ENCODE results near the gene SCART1.

SCART1 gene

DNA sequence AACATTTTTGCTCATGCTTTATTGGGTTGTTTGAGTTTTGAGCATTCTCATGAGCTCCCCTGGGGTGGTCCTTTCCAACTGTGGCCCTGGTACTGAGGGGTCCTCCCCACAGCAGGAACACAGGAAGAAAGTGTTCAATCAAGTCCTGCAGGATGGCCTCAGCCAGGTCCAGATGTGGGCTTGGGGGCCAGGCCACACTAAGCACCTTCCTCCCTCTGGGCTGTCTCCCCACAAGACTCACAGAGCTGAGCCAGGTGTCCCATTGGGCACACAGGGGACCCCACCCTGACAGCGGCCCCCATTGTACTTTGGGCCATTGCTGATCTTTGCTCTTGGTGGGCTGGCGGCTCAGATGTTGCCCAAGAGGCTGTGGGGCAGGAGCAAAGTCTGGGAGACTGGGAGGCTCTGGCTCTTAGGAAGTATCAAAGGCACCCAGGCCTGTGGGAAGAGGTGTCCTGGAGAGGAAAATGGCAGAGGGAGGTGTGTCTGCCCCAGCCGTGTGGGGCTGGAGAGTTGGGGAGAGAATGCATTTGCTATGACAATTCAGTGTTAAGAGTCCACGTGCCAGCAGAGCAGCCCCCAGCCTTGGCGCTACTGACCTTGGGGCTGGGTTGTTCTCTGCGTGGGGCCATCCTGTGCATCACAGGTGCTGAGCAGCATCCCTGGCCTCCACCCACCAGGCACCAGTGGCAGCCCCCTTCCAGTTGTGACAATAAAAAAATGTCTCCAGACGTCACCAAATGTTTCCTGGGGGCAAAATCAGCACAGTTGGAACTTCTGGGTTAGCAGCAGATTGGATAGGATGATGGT lies 17.8 kb downstream of the SCART1 start:
- Histone ChIP-seq H3K4ac (ENCODE audit: low read depth, low read length) (no peak overlapping the region), H3K4me3 (ENCODE audit: low read length) (no peak overlapping the region), H2BK120ac (ENCODE audit: low read depth, low read length) (no peak overlapping the region), H3K56ac (ENCODE audit: low read length) (no peak overlapping the region), H3K18ac (ENCODE audit: low read length) (no peak overlapping the region), H3K79me2 (ENCODE audit: control insufficient read depth, insufficient read depth, low read length) (no peaks in the 10 kb centered on the region), H3K4me1 (ENCODE audit: control insufficient read depth, low read depth, low read length) (no peaks in the 10 kb centered on the region), H3K36me3 (ENCODE audit: control insufficient read depth, insufficient read depth, low read length) (no peaks in the 10 kb centered on the region), H2BK5ac (ENCODE audit: low read length) (no peak overlapping the region), H3K79me1 (ENCODE audit: low read length) (no peaks in the 10 kb centered on the region), H3K4me2 (ENCODE audit: low read length) (no peak overlapping the region), H3K23ac (ENCODE audit: low read length) (no peak overlapping the region), H4K8ac (ENCODE audit: low read depth, low read length) (no peak overlapping the region), H2BK15ac (replicated peaks; ENCODE audit: low read depth) (no peak overlapping the region), H2AK5ac (ENCODE audit: low read length) (no peak overlapping the region), H3K27me3 (ENCODE audit: insufficient read depth, low read length, poor library complexity) (no peaks in the 10 kb centered on the region), H3K27ac (ENCODE audit: low read depth, low read length) (no peak overlapping the region), H4K5ac (ENCODE audit: low read length) (no peak overlapping the region), H3K9ac (ENCODE audit: low read length) (no peak overlapping the region)
- no peak for DNase-seq
- WGBS (ENCODE audit: extremely low coverage, insufficient coverage, low lambda C conversion rate): no CpG with 5 or more reads among the region's 7 CpGs

DNA sequence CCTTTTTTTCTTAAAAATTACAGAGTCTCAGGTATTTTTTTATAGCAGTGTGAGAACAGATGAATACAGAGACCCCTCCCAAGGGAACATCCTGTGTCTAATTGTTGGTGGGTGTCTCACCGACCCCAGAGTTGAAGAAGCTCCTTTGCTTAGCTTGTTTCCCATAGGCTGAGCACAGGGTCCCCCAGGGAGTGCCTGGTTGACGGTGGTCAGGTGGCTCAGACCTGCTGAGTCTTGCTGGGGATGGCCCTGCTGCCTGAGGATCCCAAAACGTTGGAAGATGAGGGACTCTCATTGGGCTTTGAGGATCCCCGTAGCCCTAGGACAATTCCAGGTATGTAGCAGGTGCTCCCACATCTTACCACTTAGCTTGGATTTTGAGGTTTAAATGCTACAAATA lies 19.5 kb downstream of the SCART1 start:
- no peaks in the 10 kb centered on the region for H3K4me1 ChIP-seq (ENCODE audit: control insufficient read depth, low read depth, low read length)
- no peak overlapping the region for H3K4me3 ChIP-seq (ENCODE audit: low read length)
- H3K23ac ChIP-seq (ENCODE audit: low read length): no peak overlapping the region
- WGBS (ENCODE audit: extremely low coverage, insufficient coverage, low lambda C conversion rate): no CpG with 5 or more reads among the region's 4 CpGs
- H3K27ac ChIP-seq (ENCODE audit: low read depth, low read length): no peak overlapping the region
- no peak overlapping the region for H4K8ac ChIP-seq (ENCODE audit: low read depth, low read length)
- H2AK5ac ChIP-seq (ENCODE audit: low read length): no peak overlapping the region
- no peaks in the 10 kb centered on the region for H3K36me3 ChIP-seq (ENCODE audit: control insufficient read depth, insufficient read depth, low read length)
- no peak overlapping the region for H2BK5ac ChIP-seq (ENCODE audit: low read length)
- no peak overlapping the region for H2BK15ac ChIP-seq (replicated peaks; ENCODE audit: low read depth)
- H3K56ac ChIP-seq (ENCODE audit: low read length): no peak overlapping the region
- no peak overlapping the region for H3K18ac ChIP-seq (ENCODE audit: low read length)
- DNase-seq: no peak
- H3K79me1 ChIP-seq (ENCODE audit: low read length): no peaks in the 10 kb centered on the region
- no peaks in the 10 kb centered on the region for H3K27me3 ChIP-seq (ENCODE audit: insufficient read depth, low read length, poor library complexity)
- H3K4me2 ChIP-seq (ENCODE audit: low read length): no peak overlapping the region
- no peak overlapping the region for H2BK120ac ChIP-seq (ENCODE audit: low read depth, low read length)
- no peak overlapping the region for H3K4ac ChIP-seq (ENCODE audit: low read depth, low read length)
- no peaks in the 10 kb centered on the region for H3K79me2 ChIP-seq (ENCODE audit: control insufficient read depth, insufficient read depth, low read length)
- H3K9ac ChIP-seq (ENCODE audit: low read length): no peak overlapping the region
- no peak overlapping the region for H4K5ac ChIP-seq (ENCODE audit: low read length)

DNA sequence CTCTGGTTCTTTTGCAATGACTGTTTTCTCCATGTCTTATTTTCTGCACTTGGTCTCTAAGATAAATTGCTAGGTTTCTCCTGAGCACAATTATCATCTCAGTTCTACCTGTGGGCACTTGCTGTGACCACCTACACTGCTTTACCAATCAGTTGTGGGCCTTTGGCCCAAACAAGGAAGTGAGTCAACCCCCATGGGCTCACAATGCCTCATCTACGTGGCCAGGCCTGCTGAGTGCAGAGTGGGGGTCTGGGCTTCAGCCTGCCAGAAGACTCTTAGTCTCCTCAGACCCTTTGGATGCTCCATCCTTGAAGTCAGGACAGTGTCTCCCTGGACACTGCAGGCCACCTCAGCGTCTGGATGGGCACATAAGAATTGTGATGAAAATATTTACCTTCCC lies 20.3 kb downstream of the SCART1 start:
- Histone ChIP-seq H2AK5ac (ENCODE audit: low read length) (no peak overlapping the region), H3K23ac (ENCODE audit: low read length) (no peak overlapping the region), H3K27me3 (ENCODE audit: insufficient read depth, low read length, poor library complexity) (no peaks in the 10 kb centered on the region), H2BK15ac (replicated peaks; ENCODE audit: low read depth) (no peak overlapping the region), H3K4me2 (ENCODE audit: low read length) (no peak overlapping the region), H4K5ac (ENCODE audit: low read length) (no peak overlapping the region), H3K79me1 (ENCODE audit: low read length) (no peaks in the 10 kb centered on the region), H3K56ac (ENCODE audit: low read length) (no peak overlapping the region), H3K79me2 (ENCODE audit: control insufficient read depth, insufficient read depth, low read length) (no peaks in the 10 kb centered on the region), H3K18ac (ENCODE audit: low read length) (no peak overlapping the region), H3K4ac (ENCODE audit: low read depth, low read length) (no peak overlapping the region), H3K4me1 (ENCODE audit: control insufficient read depth, low read depth, low read length) (no peaks in the 10 kb centered on the region), H4K8ac (ENCODE audit: low read depth, low read length) (no peak overlapping the region), H3K9ac (ENCODE audit: low read length) (no peak overlapping the region), H3K36me3 (ENCODE audit: control insufficient read depth, insufficient read depth, low read length) (no peaks in the 10 kb centered on the region), H3K27ac (ENCODE audit: low read depth, low read length) (no peak overlapping the region), H2BK5ac (ENCODE audit: low read length) (no peak overlapping the region), H2BK120ac (ENCODE audit: low read depth, low read length) (no peak overlapping the region), H3K4me3 (ENCODE audit: low read length) (no peak overlapping the region)
- no CpG with 5 or more reads among the region's 2 CpGs for WGBS (ENCODE audit: extremely low coverage, insufficient coverage, low lambda C conversion rate)
- DNase-seq: no peak

DNA sequence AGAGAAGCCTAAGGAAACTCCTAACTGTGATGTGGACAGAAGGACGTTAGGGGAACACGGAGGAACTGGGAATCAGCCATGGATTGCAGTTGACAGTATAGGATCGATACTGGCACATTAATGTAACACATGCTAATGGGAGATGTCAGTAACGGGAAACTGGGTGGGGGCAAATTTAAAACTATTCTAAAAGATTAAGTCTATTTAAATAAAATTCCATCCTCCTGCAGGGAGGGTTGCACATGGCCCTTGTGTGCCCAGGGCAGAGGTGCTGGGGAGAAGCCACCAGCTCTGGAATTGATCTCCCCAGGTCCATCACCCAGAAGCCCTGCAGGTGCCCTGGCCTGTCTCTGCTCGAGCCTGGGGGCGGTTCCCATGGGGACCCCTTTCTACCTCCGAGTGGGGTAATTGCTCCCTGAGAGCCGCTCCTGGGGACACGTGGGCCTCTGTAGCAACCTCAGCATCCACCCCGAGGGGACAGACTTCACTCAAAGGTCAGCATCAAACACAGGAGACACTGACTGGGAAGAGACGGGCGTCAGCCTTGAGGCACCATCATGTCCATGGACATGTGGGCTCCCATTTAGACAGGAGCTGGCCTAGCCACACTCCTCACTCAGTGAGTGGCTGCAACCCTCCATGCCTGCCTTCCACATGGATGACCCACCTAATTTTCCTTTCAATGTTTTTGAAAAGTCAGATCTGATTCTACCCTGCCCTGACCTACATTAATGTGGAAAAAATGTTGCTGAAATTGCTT lies 21.1 kb downstream of the SCART1 start:
- no peak overlapping the region for H3K9ac ChIP-seq (ENCODE audit: low read length)
- WGBS (ENCODE audit: extremely low coverage, insufficient coverage, low lambda C conversion rate): no CpG with 5 or more reads among the region's 12 CpGs
- H3K27me3 ChIP-seq (ENCODE audit: insufficient read depth, low read length, poor library complexity): no peaks in the 10 kb centered on the region
- no peak overlapping the region for H3K56ac ChIP-seq (ENCODE audit: low read length)
- no peak overlapping the region for H3K4me3 ChIP-seq (ENCODE audit: low read length)
- no peaks in the 10 kb centered on the region for H3K4me1 ChIP-seq (ENCODE audit: control insufficient read depth, low read depth, low read length)
- H3K18ac ChIP-seq (ENCODE audit: low read length): no peak overlapping the region
- H3K36me3 ChIP-seq (ENCODE audit: control insufficient read depth, insufficient read depth, low read length): no peaks in the 10 kb centered on the region
- no peak overlapping the region for H4K5ac ChIP-seq (ENCODE audit: low read length)
- no peak overlapping the region for H2BK120ac ChIP-seq (ENCODE audit: low read depth, low read length)
- no peak overlapping the region for H4K8ac ChIP-seq (ENCODE audit: low read depth, low read length)
- no peaks in the 10 kb centered on the region for H3K79me1 ChIP-seq (ENCODE audit: low read length)
- H3K79me2 ChIP-seq (ENCODE audit: control insufficient read depth, insufficient read depth, low read length): no peaks in the 10 kb centered on the region
- no peak overlapping the region for H3K4me2 ChIP-seq (ENCODE audit: low read length)
- H3K27ac ChIP-seq (ENCODE audit: low read depth, low read length): no peak overlapping the region
- no peak overlapping the region for H2BK15ac ChIP-seq (replicated peaks; ENCODE audit: low read depth)
- no peak overlapping the region for H2AK5ac ChIP-seq (ENCODE audit: low read length)
- no peak overlapping the region for H3K4ac ChIP-seq (ENCODE audit: low read depth, low read length)
- no peak overlapping the region for H3K23ac ChIP-seq (ENCODE audit: low read length)
- H2BK5ac ChIP-seq (ENCODE audit: low read length): no peak overlapping the region
- DNase-seq: no peak

DNA sequence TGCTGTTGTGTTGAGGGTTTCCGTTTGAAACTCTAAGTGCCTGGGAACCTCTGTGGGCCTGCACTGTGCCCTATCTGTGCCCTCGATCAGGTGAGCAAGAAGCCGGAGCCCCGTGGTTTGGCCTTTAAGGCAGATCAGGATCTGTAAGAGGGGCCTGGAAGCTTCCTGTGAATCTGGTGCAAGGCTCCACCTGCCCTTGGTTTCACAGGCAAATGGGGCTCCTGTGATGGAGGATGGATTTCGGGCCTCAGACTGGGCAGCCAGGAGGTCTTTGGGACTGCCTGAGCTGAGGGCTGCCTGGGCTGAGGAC lies 21.6 kb downstream of the SCART1 start:
- WGBS (ENCODE audit: extremely low coverage, insufficient coverage, low lambda C conversion rate): no CpG with 5 or more reads among the region's 5 CpGs
- H3K4ac ChIP-seq (ENCODE audit: low read depth, low read length): no peak overlapping the region
- H2AK5ac ChIP-seq (ENCODE audit: low read length): no peak overlapping the region
- no peaks in the 10 kb centered on the region for H3K79me1 ChIP-seq (ENCODE audit: low read length)
- H4K8ac ChIP-seq (ENCODE audit: low read depth, low read length): no peak overlapping the region
- no peak overlapping the region for H3K4me3 ChIP-seq (ENCODE audit: low read length)
- no peaks in the 10 kb centered on the region for H3K27me3 ChIP-seq (ENCODE audit: insufficient read depth, low read length, poor library complexity)
- H3K18ac ChIP-seq (ENCODE audit: low read length): no peak overlapping the region
- H3K36me3 ChIP-seq (ENCODE audit: control insufficient read depth, insufficient read depth, low read length): no peaks in the 10 kb centered on the region
- DNase-seq: no peak
- no peak overlapping the region for H3K4me2 ChIP-seq (ENCODE audit: low read length)
- H3K4me1 ChIP-seq (ENCODE audit: control insufficient read depth, low read depth, low read length): no peaks in the 10 kb centered on the region
- no peak overlapping the region for H3K23ac ChIP-seq (ENCODE audit: low read length)
- no peak overlapping the region for H3K9ac ChIP-seq (ENCODE audit: low read length)
- no peak overlapping the region for H2BK5ac ChIP-seq (ENCODE audit: low read length)
- H2BK120ac ChIP-seq (ENCODE audit: low read depth, low read length): no peak overlapping the region
- no peaks in the 10 kb centered on the region for H3K79me2 ChIP-seq (ENCODE audit: control insufficient read depth, insufficient read depth, low read length)
- H3K56ac ChIP-seq (ENCODE audit: low read length): no peak overlapping the region
- no peak overlapping the region for H3K27ac ChIP-seq (ENCODE audit: low read depth, low read length)
- no peak overlapping the region for H4K5ac ChIP-seq (ENCODE audit: low read length)
- H2BK15ac ChIP-seq (replicated peaks; ENCODE audit: low read depth): no peak overlapping the region

Measured in mesendoderm (in vitro differentiated cells).